A673 (cell line): ENCODE results near the gene C2orf76. TPM values are rescaled to one million over a fixed set of nuclear protein-coding genes. Genes with fewer than 3 reads are reported as not detected.

Source experiments
- BruUV-seq: library from RNA; stranded (reverse); fragments of 400-500 nt; replicated peaks from 2 replicates; lab custom pipeline; 2021; lab: Mats Ljungman, UMichigan
- CTCF ChIA-PET: fragments of 300-600 bp; sonication (Branson Sonifier 250); formaldehyde crosslinking; loops from one replicate; lab custom pipeline; 2022; ENCODE audit warnings: antibody characterized with exemption; lab: Charles Lee
- POLR2A ChIA-PET: fragments of 300-600 bp; sonication (Branson Sonifier 250); formaldehyde crosslinking; loops from one replicate; lab custom pipeline; 2022; ENCODE audit warnings: antibody characterized with exemption; ENCODE audit not compliant: low non-redundant PET; lab: Charles Lee
- DNase-seq: peaks from one replicate; pipeline ENCODE4 v3.0.0-alpha.2; 2015; ENCODE audit warnings: low spot score
- H3K27ac ChIP-seq: fragments of 200-600 bp; sonication (generic); 2 replicates; pipeline ENCODE4 v1.5.1; 2016; ENCODE audit warnings: mixed run types, low read depth, mild to moderate bottlenecking, mixed read lengths, antibody characterized with exemption, low read length; ENCODE audit not compliant: poor library complexity, severe bottlenecking
- H3K27me3 ChIP-seq: fragments of 200-600 bp; sonication (generic); replicated peaks from 2 replicates; pipeline ENCODE4 v1.6.1; 2017; ENCODE audit warnings: mixed run types, low read depth, mild to moderate bottlenecking, mixed read lengths, antibody characterized with exemption, low read length; ENCODE audit not compliant: insufficient read depth, poor library complexity
- H3K36me3 ChIP-seq: fragments of 200-600 bp; sonication (generic); 2 replicates; pipeline ENCODE4 v1.6.1; 2016; ENCODE audit warnings: mixed run types, mild to moderate bottlenecking, mixed read lengths, antibody characterized with exemption, low read length; ENCODE audit not compliant: insufficient read depth, poor library complexity, severe bottlenecking
- H3K4me1 ChIP-seq: fragments of 200-600 bp; sonication (generic); 2 replicates; pipeline ENCODE4 v1.6.1; 2017; ENCODE audit warnings: mixed run types, mild to moderate bottlenecking, mixed read lengths, antibody characterized with exemption, low read length; ENCODE audit not compliant: insufficient read depth, poor library complexity, severe bottlenecking
- H3K4me3 ChIP-seq: fragments of 200-600 bp; sonication (generic); 2 replicates; pipeline ENCODE4 v1.5.1; 2016; ENCODE audit warnings: low read depth, mixed run types, mild to moderate bottlenecking, mixed read lengths, low read length; ENCODE audit not compliant: poor library complexity, severe bottlenecking
- H3K9me3 ChIP-seq: fragments of 200-600 bp; sonication (generic); 2 replicates; pipeline ENCODE4 v1.6.1; 2016; ENCODE audit warnings: mixed run types, low read depth, mild to moderate bottlenecking, mixed read lengths, antibody characterized with exemption, low read length; ENCODE audit not compliant: poor library complexity, severe bottlenecking
- CTCF ChIP-seq: fragments of 300-800, 200-600 bp; sonication (generic); conservative IDR thresholded peaks from 2 replicates; pipeline ENCODE4 v1.5.1; 2017; ENCODE audit warnings: low read depth, mild to moderate bottlenecking, antibody characterized with exemption, low read length, moderate library complexity, mixed read lengths
- EZH2 ChIP-seq: fragments of 200-600 bp; sonication (generic); IDR thresholded peaks from 2 replicates; pipeline ENCODE4 v1.6.1; 2017; ENCODE audit warnings: borderline replicate concordance, low read depth, mild to moderate bottlenecking, mixed read lengths, antibody characterized with exemption, low read length; ENCODE audit not compliant: poor library complexity, severe bottlenecking
- intact Hi-C: fragments of 100-400 bp; cut with micrococcal nuclease; formaldehyde crosslinking; loops from one replicate; pipeline ENCODE4 v1.10.0; 2022; ENCODE audit not compliant: unreplicated experiment
- total RNA-seq: library from RNA; stranded (reverse); gene quantifications from 2 replicates; pipeline ENCODE4 v1.2.3, GENCODE V29; 2021

The C2orf76 gene
- total RNA-seq, 1 experiment from 2014 or later = 13.4 TPM

GRCh38 chr2:119316066-119316465, 50.6 kb downstream of the C2orf76 start:
- Histone ChIP-seq H3K27ac (no peak overlapping the region), H3K9me3 (no peaks in the 10 kb centered on the region), H3K4me3 (no peak overlapping the region), H3K4me1 (peaks cover 8% of the 10 kb centered on the region), H3K27me3 (no peaks in the 10 kb centered on the region), H3K36me3 (no peaks in the 10 kb centered on the region)
- intact Hi-C loops = loop anchor here (5.0 to 10.0 kb wide), 2 partner anchors 41 to 349 kb away; no protein-coding TSS in a partner anchor
- BruUV-seq = no TSS peak
- ChIA-PET CTCF (no interaction called here), POLR2A (no interaction called here)
- no peak for TF ChIP-seq CTCF
- no peak for TF ChIP-seq EZH2
- DNase-seq = no peak

GRCh38 chr2:119315241-119315925, 51.3 kb downstream of the C2orf76 start:
- POLR2A ChIA-PET = interaction anchor here (0.5 kb wide), 1 partner anchor 14 kb away, joined by 6 read pairs; no protein-coding TSS in a partner anchor
- CTCF ChIA-PET = no interaction called here
- Histone ChIP-seq H3K27ac (no peak overlapping the region), H3K36me3 (no peaks in the 10 kb centered on the region), H3K27me3 (no peaks in the 10 kb centered on the region), H3K4me3 (no peak overlapping the region), H3K9me3 (no peaks in the 10 kb centered on the region), H3K4me1 (peaks cover 8% of the 10 kb centered on the region)
- TF ChIP-seq EZH2 = no peak
- no peak for TF ChIP-seq CTCF
- intact Hi-C loops = loop anchor here (5.0 to 10.0 kb wide), 2 partner anchors 42 to 349 kb away; no protein-coding TSS in a partner anchor
- BruUV-seq = no TSS peak
- DNase-seq = no peak

GRCh38 chr2:119311831-119312230, 54.8 kb downstream of the C2orf76 start:
- DNase-seq = no peak
- intact Hi-C loops = loop anchor here (1.0 to 10.0 kb wide), 3 partner anchors 295 to 430 kb away; no protein-coding TSS in a partner anchor
- H3K4me1 ChIP-seq = no peaks in the 10 kb centered on the region
- no TSS peak for BruUV-seq
- POLR2A ChIA-PET = no interaction called here
- CTCF ChIA-PET = interaction anchor here (0.6 to 0.9 kb wide), 2 partner anchors 165 to 221 kb away, joined by 3 to 5 read pairs; no protein-coding TSS in a partner anchor
- H3K36me3 ChIP-seq = no peaks in the 10 kb centered on the region
- H3K4me3 ChIP-seq = no peak overlapping the region
- H3K9me3 ChIP-seq = no peaks in the 10 kb centered on the region
- H3K27ac ChIP-seq = no peak overlapping the region
- TF ChIP-seq CTCF (no peak), EZH2 (no peak)
- no peaks in the 10 kb centered on the region for H3K27me3 ChIP-seq
